22Rv1 (cell line): Measurements from ENCODE around the gene PFKFB3.

Experiments used
- H3K27ac ChIP-seq: fragments of 450-650 bp; 2 replicates; pipeline ENCODE4 v1.5.1; 2017
- CTCF ChIP-seq: fragments of 450-650 bp; IDR thresholded peaks from 2 replicates; pipeline ENCODE4 v1.5.1; 2017; ENCODE audit warnings: mild to moderate bottlenecking
- ZFX ChIP-seq: fragments of 450-650 bp; IDR thresholded peaks from 2 replicates; pipeline ENCODE4 v1.6.1; 2017; ENCODE audit warnings: antibody characterized with exemption, borderline replicate concordance

The PFKFB3 gene

GRCh38 chr10:6171881-6172695 is 30.6 kb upstream of the PFKFB3 start:
- TF ChIP-seq ZFX = no peak
- no peak for TF ChIP-seq CTCF
- H3K27ac ChIP-seq = no peak overlapping the region

GRCh38 chr10:6173203-6173602 is 29.5 kb upstream of the PFKFB3 start:
- TF ChIP-seq CTCF (peak; percentile 52), ZFX (no peak)
- H3K27ac ChIP-seq = no peak overlapping the region

GRCh38 chr10:6174201-6174874 is 28.4 kb upstream of the PFKFB3 start:
- TF ChIP-seq CTCF (no peak), ZFX (no peak)
- no peak overlapping the region for H3K27ac ChIP-seq

GRCh38 chr10:6175329-6176055 is 27.2 kb upstream of the PFKFB3 start:
- no peak for TF ChIP-seq ZFX
- no peak for TF ChIP-seq CTCF
- no peak overlapping the region for H3K27ac ChIP-seq

- TF ChIP-seq CTCF = no peak
- TF ChIP-seq ZFX = no peak
- no peak overlapping the region for H3K27ac ChIP-seq
These were observed 26.0 kb upstream of the PFKFB3 start for GRCh38 chr10:6176691-6177231.

- H3K27ac ChIP-seq = no peak overlapping the region
- TF ChIP-seq CTCF = no peak
- no peak for TF ChIP-seq ZFX
These were observed 24.9 kb upstream of the PFKFB3 start for GRCh38 chr10:6177880-6178281.
